Measurements from ENCODE around the gene PRSS53. TPM values are rescaled to one million over a fixed set of nuclear protein-coding genes. Genes with fewer than 3 reads are reported as not detected.
A peak's percentile ranks its signal among the peaks of the same experiment; 100 is the strongest.

The PRSS53 gene
- total RNA-seq, 4 donors from 2014 or later = 2.3 to 3.8 (median 2.7) TPM

GRCh38 chr16:31064882-31065461 lies 23.8 kb downstream of the PRSS53 start:
- no peak overlapping the region for H3K4me3 ChIP-seq (ENCODE audit: low read depth, poor library complexity, severe bottlenecking)
- intact Hi-C loops (cut with DNase I; ENCODE audit: low total_unique reads) = no loop called here
- DNase-seq (ENCODE audit: low spot score in 2 of 2) = peak; percentile 70 to 90
- 37 to 38% methylated on average over 4 of the region's 4 CpGs for WGBS, 2 donors
- TF ChIP-seq POLR2A (IDR thresholded peaks at IDR 0.05) = no peak
- TF ChIP-seq, protein P1, sequence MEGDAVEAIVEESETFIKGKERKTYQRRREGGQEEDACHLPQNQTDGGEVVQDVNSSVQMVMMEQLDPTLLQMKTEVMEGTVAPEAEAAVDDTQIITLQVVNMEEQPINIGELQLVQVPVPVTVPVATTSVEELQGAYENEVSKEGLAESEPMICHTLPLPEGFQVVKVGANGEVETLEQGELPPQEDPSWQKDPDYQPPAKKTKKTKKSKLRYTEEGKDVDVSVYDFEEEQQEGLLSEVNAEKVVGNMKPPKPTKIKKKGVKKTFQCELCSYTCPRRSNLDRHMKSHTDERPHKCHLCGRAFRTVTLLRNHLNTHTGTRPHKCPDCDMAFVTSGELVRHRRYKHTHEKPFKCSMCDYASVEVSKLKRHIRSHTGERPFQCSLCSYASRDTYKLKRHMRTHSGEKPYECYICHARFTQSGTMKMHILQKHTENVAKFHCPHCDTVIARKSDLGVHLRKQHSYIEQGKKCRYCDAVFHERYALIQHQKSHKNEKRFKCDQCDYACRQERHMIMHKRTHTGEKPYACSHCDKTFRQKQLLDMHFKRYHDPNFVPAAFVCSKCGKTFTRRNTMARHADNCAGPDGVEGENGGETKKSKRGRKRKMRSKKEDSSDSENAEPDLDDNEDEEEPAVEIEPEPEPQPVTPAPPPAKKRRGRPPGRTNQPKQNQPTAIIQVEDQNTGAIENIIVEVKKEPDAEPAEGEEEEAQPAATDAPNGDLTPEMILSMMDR (IDR thresholded peaks at IDR 0.05) = no peak

DNA sequence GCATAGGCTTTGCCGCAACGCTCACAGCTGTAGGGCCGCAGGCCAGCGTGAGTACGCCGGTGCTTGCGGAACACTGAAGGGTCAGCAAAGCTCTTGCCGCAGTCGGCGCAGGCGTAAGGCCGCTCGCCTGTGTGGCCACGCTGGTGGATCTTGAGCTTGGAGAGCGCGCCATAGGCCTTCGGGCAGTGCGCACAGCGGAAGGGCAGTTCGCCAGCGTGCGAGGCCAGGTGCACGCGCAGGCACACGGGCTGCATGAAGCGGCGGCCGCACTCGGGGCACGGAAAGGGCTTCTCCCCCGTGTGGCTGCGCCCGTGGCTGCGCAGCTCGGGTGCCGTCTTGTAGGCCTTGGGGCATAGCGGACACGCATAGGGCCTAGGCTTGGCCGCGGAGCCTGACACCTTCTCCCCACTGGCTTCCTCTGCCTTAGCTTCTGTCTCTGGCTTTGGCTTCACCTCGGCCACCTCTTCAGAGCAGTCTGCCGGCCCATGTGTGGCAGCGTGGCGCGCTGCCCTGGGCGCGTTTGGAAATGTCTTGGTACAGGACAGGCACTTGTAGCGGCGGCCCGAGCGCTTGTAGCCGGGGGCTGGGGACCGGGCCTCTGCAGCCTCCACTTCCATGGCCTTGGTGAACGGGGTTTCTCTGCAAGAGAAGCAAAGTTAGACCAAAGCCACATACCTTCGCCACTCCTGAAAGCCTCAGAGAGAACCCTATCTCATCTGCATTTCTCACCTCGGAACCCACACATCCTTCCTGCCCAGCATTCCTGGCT lies 24.7 kb downstream of the PRSS53 start:
- H3K4me3 ChIP-seq (ENCODE audit: low read depth, poor library complexity, severe bottlenecking) = no peak overlapping the region
- DNase-seq (ENCODE audit: low spot score in 2 of 2) = peak in 1 of 2 donors; percentile 84
- no peak for TF ChIP-seq POLR2A (IDR thresholded peaks at IDR 0.05)
- TF ChIP-seq, protein P1 (IDR thresholded peaks at IDR 0.05) = no peak
- intact Hi-C loops (cut with DNase I; ENCODE audit: low total_unique reads) = no loop called here
- WGBS, 2 donors = 91% methylated on average over 48 to 56 of the region's 56 CpGs

DNA sequence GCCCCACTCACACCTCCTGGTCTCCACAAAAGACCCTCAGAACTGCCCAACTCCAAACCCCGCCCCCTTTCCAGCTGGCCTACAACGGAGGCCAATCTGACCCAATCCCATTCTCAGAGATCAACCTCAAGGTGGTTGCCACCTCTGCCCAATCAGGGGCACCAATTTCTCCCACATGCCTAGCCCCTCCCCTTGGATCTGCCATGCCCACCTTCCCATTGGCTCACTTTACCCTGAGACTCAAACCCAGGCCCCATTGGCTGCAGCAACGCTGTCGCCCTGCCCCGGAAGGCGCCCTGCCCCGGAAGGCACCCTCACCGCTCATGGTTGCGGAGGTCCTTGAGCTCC lies 25.3 kb downstream of the PRSS53 start:
- no peak overlapping the region for H3K4me3 ChIP-seq (ENCODE audit: low read depth, poor library complexity, severe bottlenecking)
- 92 to 99% methylated on average over 9 of the region's 9 CpGs for WGBS, 2 donors
- intact Hi-C loops (cut with DNase I; ENCODE audit: low total_unique reads) = no loop called here
- TF ChIP-seq, protein P1 (IDR thresholded peaks at IDR 0.05) = no peak
- no peak for TF ChIP-seq POLR2A (IDR thresholded peaks at IDR 0.05)
- DNase-seq (ENCODE audit: low spot score in 2 of 2) = no peak

GRCh38 chr16:31061813-31062440 lies 26.8 kb downstream of the PRSS53 start:
- 96 to 97% methylated on average over 52 to 53 of the region's 54 CpGs for whole genome bisulfite sequencing, 2 donors
- no peak overlapping the region for H3K4me3 ChIP-seq (ENCODE audit: low read depth, poor library complexity, severe bottlenecking)
- DNase-seq (ENCODE audit: low spot score in 2 of 2) = no peak
- TF ChIP-seq POLR2A (IDR thresholded peaks at IDR 0.05) = no peak
- TF ChIP-seq, protein P1 (IDR thresholded peaks at IDR 0.05) = no peak
- intact Hi-C loops (cut with DNase I; ENCODE audit: low total_unique reads) = no loop called here

DNA sequence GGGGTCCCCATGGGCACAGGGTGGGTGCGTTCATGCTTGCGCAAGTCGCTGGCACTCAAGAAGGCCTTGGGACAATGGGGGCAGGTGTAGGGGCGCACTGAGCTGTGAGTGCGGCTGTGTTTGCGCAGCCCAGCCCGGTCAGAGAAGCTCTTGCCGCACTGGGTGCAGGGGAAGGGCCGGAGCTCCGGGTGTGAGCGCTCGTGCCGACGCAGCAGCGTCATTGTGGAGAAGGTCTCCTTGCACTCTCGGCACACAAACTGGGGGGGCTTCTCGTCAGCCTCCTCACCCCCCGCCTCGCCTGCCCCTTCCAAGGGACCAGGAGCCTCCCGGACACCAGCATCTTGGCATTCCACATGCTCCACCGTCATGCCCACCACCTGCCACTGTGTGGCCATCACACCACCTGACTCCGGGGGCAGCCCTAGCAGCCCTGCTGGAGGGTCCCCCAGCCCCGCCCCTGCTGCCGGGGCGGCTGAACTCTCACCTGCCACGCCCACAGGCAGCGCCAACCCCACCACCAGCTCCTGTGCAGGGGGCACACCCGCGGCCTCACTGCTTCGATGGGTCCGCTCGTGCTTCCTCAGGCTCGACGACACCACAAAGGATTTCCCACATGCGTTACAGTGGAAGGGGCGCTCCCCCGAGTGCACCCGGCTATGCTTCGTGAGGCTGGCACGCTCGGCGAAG lies 27.5 kb downstream of the PRSS53 start:
- no peak for TF ChIP-seq POLR2A (IDR thresholded peaks at IDR 0.05)
- TF ChIP-seq, protein P1 (IDR thresholded peaks at IDR 0.05) = no peak
- no peak for DNase-seq (ENCODE audit: low spot score in 2 of 2)
- 94 to 96% methylated on average over 33 to 37 of the region's 42 CpGs for WGBS, 2 donors
- H3K4me3 ChIP-seq (ENCODE audit: low read depth, poor library complexity, severe bottlenecking) = no peak overlapping the region
- intact Hi-C loops (cut with DNase I; ENCODE audit: low total_unique reads) = no loop called here

All from lower leg skin (tissue), 4 donors.